PC-3 (cell line): ENCODE results near the gene MFNG.

Experiments
- EZH2 ChIP-seq: fragments of 300-600 bp; sonication (generic); IDR thresholded peaks from one replicate; pipeline ENCODE4 v1.6.1; 2017; ENCODE audit warnings: antibody characterized with exemption, mild to moderate bottlenecking, low read length; ENCODE audit not compliant: unreplicated experiment
- EZH2phosphoT487 ChIP-seq: fragments of 300-600 bp; sonication (generic); IDR thresholded peaks from 2 replicates; pipeline ENCODE4 v1.6.1; 2018; ENCODE audit warnings: mild to moderate bottlenecking, antibody characterized with exemption, low read length, borderline replicate concordance
- TF ChIP-seq, protein P1 (sequence below): fragments of 300-600 bp; sonication (generic); conservative IDR thresholded peaks from 2 replicates; pipeline ENCODE4 v1.5.1; 2017; ENCODE audit warnings: antibody characterized with exemption, low read depth, mild to moderate bottlenecking, low read length

- TF ChIP-seq, protein P1, sequence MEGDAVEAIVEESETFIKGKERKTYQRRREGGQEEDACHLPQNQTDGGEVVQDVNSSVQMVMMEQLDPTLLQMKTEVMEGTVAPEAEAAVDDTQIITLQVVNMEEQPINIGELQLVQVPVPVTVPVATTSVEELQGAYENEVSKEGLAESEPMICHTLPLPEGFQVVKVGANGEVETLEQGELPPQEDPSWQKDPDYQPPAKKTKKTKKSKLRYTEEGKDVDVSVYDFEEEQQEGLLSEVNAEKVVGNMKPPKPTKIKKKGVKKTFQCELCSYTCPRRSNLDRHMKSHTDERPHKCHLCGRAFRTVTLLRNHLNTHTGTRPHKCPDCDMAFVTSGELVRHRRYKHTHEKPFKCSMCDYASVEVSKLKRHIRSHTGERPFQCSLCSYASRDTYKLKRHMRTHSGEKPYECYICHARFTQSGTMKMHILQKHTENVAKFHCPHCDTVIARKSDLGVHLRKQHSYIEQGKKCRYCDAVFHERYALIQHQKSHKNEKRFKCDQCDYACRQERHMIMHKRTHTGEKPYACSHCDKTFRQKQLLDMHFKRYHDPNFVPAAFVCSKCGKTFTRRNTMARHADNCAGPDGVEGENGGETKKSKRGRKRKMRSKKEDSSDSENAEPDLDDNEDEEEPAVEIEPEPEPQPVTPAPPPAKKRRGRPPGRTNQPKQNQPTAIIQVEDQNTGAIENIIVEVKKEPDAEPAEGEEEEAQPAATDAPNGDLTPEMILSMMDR = no peak
- no peak for TF ChIP-seq EZH2
- no peak for TF ChIP-seq EZH2phosphoT487
Observed at GRCh38 chr22:37449331-37450001, 36.7 kb downstream of the MFNG start.
